Dedifferentiated amniotic fluid mesenchymal stem cell (primary cell): ENCODE measurements around the gene MCCD1.

Source experiments
- DNase-seq: peaks from one replicate; pipeline ENCODE4 v3.0.0-alpha.2; 2016; ENCODE audit errors: extremely low spot score

Gene MCCD1

DNA sequence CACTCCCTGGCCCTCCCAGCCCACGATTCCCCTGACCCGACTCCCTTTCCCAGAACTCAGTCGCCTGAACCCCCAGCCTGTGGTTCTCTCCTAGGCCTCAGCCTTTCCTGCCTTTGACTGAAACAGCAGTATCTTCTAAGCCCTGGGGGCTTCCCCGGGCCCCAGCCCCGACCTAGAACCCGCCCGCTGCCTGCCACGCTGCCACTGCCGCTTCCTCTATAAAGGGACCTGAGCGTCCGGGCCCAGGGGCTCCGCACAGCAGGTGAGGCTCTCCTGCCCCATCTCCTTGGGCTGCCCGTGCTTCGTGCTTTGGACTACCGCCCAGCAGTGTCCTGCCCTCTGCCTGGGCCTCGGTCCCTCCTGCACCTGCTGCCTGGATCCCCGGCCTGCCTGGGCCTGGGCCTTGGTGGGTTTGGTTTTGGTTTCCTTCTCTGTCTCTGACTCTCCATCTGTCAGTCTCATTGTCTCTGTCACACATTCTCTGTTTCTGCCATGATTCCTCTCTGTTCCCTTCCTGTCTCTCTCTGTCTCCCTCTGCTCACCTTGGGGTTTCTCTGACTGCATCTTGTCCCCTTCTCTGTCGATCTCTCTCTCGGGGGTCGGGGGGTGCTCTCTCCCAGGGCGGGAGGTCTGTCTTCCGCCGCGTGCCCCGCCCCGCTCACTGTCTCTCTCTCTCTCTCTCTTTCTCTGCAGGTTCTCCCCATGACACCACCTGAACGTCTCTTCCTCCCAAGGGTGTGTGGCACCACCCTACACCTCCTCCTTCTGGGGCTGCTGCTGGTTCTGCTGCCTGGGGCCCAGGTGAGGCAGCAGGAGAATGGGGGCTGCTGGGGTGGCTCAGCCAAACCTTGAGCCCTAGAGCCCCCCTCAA lies 43.5 kb downstream of the MCCD1 start, which contains the start of gene LTA:
LTA (plus strand) TSS at position 249 of the 871 bp plus-strand sequence; CDS start at position 703, 454 bp downstream.
- DNase-seq = no peak

DNA sequence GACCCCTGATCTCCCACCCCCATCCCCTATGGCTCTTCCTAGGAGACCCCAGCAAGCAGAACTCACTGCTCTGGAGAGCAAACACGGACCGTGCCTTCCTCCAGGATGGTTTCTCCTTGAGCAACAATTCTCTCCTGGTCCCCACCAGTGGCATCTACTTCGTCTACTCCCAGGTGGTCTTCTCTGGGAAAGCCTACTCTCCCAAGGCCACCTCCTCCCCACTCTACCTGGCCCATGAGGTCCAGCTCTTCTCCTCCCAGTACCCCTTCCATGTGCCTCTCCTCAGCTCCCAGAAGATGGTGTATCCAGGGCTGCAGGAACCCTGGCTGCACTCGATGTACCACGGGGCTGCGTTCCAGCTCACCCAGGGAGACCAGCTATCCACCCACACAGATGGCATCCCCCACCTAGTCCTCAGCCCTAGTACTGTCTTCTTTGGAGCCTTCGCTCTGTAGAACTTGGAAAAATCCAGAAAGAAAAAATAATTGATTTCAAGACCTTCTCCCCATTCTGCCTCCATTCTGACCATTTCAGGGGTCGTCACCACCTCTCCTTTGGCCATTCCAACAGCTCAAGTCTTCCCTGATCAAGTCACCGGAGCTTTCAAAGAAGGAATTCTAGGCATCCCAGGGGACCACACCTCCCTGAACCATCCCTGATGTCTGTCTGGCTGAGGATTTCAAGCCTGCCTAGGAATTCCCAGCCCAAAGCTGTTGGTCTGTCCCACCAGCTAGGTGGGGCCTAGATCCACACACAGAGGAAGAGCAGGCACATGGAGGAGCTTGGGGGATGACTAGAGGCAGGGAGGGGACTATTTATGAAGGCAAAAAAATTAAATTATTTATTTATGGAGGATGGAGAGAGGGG lies 44.7 kb downstream of the MCCD1 start:
- DNase-seq = no peak

DNA sequence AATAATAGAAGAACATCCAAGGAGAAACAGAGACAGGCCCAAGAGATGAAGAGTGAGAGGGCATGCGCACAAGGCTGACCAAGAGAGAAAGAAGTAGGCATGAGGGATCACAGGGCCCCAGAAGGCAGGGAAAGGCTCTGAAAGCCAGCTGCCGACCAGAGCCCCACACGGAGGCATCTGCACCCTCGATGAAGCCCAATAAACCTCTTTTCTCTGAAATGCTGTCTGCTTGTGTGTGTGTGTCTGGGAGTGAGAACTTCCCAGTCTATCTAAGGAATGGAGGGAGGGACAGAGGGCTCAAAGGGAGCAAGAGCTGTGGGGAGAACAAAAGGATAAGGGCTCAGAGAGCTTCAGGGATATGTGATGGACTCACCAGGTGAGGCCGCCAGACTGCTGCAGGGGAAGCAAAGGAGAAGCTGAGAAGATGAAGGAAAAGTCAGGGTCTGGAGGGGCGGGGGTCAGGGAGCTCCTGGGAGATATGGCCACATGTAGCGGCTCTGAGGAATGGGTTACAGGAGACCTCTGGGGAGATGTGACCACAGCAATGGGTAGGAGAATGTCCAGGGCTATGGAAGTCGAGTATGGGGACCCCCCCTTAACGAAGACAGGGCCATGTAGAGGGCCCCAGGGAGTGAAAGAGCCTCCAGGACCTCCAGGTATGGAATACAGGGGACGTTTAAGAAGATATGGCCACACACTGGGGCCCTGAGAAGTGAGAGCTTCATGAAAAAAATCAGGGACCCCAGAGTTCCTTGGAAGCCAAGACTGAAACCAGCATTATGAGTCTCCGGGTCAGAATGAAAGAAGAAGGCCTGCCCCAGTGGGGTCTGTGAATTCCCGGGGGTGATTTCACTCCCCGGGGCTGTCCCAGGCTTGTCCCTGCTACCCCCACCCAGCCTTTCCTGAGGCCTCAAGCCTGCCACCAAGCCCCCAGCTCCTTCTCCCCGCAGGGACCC lies 45.6 kb downstream of the MCCD1 start:
- no peak for DNase-seq

DNA sequence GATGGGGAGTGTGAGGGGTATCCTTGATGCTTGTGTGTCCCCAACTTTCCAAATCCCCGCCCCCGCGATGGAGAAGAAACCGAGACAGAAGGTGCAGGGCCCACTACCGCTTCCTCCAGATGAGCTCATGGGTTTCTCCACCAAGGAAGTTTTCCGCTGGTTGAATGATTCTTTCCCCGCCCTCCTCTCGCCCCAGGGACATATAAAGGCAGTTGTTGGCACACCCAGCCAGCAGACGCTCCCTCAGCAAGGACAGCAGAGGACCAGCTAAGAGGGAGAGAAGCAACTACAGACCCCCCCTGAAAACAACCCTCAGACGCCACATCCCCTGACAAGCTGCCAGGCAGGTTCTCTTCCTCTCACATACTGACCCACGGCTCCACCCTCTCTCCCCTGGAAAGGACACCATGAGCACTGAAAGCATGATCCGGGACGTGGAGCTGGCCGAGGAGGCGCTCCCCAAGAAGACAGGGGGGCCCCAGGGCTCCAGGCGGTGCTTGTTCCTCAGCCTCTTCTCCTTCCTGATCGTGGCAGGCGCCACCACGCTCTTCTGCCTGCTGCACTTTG lies 46.7 kb downstream of the MCCD1 start, which contains the start of gene TNF:
TNF (plus strand) TSS at position 231 of the 567 bp plus-strand sequence; CDS start at position 408, 177 bp downstream.
- no peak for DNase-seq

DNA sequence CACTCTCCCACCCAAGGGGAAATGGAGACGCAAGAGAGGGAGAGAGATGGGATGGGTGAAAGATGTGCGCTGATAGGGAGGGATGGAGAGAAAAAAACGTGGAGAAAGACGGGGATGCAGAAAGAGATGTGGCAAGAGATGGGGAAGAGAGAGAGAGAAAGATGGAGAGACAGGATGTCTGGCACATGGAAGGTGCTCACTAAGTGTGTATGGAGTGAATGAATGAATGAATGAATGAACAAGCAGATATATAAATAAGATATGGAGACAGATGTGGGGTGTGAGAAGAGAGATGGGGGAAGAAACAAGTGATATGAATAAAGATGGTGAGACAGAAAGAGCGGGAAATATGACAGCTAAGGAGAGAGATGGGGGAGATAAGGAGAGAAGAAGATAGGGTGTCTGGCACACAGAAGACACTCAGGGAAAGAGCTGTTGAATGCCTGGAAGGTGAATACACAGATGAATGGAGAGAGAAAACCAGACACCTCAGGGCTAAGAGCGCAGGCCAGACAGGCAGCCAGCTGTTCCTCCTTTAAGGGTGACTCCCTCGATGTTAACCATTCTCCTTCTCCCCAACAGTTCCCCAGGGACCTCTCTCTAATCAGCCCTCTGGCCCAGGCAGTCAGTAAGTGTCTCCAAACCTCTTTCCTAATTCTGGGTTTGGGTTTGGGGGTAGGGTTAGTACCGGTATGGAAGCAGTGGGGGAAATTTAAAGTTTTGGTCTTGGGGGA lies 47.4 kb downstream of the MCCD1 start:
- no peak for DNase-seq

DNA sequence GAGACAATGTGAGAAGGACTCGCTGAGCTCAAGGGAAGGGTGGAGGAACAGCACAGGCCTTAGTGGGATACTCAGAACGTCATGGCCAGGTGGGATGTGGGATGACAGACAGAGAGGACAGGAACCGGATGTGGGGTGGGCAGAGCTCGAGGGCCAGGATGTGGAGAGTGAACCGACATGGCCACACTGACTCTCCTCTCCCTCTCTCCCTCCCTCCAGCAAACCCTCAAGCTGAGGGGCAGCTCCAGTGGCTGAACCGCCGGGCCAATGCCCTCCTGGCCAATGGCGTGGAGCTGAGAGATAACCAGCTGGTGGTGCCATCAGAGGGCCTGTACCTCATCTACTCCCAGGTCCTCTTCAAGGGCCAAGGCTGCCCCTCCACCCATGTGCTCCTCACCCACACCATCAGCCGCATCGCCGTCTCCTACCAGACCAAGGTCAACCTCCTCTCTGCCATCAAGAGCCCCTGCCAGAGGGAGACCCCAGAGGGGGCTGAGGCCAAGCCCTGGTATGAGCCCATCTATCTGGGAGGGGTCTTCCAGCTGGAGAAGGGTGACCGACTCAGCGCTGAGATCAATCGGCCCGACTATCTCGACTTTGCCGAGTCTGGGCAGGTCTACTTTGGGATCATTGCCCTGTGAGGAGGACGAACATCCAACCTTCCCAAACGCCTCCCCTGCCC lies 48.3 kb downstream of the MCCD1 start:
- no peak for DNase-seq

DNA sequence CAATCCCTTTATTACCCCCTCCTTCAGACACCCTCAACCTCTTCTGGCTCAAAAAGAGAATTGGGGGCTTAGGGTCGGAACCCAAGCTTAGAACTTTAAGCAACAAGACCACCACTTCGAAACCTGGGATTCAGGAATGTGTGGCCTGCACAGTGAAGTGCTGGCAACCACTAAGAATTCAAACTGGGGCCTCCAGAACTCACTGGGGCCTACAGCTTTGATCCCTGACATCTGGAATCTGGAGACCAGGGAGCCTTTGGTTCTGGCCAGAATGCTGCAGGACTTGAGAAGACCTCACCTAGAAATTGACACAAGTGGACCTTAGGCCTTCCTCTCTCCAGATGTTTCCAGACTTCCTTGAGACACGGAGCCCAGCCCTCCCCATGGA lies 48.8 kb downstream of the MCCD1 start:
- no peak for DNase-seq

DNA sequence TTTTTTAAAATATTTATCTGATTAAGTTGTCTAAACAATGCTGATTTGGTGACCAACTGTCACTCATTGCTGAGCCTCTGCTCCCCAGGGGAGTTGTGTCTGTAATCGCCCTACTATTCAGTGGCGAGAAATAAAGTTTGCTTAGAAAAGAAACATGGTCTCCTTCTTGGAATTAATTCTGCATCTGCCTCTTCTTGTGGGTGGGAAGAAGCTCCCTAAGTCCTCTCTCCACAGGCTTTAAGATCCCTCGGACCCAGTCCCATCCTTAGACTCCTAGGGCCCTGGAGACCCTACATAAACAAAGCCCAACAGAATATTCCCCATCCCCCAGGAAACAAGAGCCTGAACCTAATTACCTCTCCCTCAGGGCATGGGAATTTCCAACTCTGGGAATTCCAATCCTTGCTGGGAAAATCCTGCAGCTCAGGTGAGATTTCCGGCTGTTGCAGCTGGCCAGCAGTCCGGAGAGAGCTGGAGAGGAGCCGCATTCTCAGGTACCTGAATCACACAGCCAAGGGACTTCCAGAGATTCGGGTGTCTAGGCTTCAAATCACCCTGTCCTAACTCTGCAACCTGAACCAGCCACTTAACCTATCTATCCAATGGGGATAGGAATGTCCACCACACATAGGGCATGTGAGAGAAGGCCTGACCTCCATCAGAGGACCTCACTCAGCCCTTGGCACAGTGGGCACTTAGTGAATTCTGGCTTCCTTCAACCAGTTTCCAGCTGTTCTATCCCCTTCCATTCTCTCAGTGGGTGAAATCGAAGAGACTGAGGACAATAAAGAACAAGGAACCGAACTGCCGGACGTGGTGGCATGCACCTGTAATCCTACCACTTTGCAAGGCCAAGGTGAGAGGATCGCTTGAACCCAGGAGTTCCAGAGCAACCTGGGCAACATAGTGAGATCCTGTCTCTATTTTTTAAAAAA lies 49.7 kb downstream of the MCCD1 start:
- no peak for DNase-seq

DNA sequence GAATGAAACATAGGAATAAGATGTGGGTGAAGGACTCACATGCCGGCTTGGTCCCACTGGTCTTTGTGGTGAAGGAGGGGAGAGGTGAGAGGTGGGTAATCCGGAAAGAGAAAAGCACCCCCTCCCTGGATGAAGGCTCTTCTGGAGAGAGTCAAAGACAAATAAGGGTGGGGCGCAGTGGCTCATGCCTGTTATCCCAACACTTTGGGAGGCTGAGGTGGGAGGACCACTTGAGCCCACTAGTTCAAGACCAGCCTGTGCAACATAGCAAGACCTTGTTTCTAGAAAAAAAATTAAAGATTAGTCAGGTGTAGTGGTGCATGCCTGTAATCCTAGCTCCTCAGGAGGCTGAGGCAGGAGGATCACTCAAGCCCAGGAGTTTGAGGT lies 50.4 kb downstream of the MCCD1 start:
- no peak for DNase-seq
